Adipose tissue (tissue), 3 donors: ENCODE measurements around the gene AGPS. TPM values are rescaled to one million over a fixed set of nuclear protein-coding genes. Genes with fewer than 3 reads are reported as not detected.
"Not testable (repeated sequence)": the region's sequence is repeated elsewhere in the genome, so short reads cannot be mapped to it uniquely, and the experiment has no call there.

Experiments used
- H3K27ac ChIP-seq: one replicate; pipeline ENCODE4 v1.5.1; 2013; ENCODE audit warnings: low read depth, low read length
- WGBS, 3 donors: extraction: QIAGEN DNeasy Blood & Tissue Kit; methylation state at CpG; one replicate each; pipeline ENCODE4 v1.1.7; 2013; 5-methylcytosine and 5-hydroxymethylcytosine counted together
- polyA plus RNA-seq, 3 donors: library from polyadenylated mRNA; stranded (reverse); fragments of 200-250 nt; gene quantifications; one replicate each; pipeline ENCODE4 v1.2.3, GENCODE V29; 2013
- donor health status: healthy with polysubstance abuse.
- donor health status: Bipolar disorder and iron deficiency.
- donor health status: healthy.

AGPS gene
- polyA plus RNA-seq, 3 donors, result 6.2 to 12.6 (median 10.3) TPM

GRCh38 chr2:177537636-177538035, 145.1 kb downstream of the AGPS start:
- WGBS, 3 donors, result 51 to 72% (median 57%) methylated on average over 3 of the region's 3 CpGs
- H3K27ac ChIP-seq, result no peak overlapping the region

- no peak overlapping the region for H3K27ac ChIP-seq
- WGBS, 3 donors, result 66 to 69% (median 66%) methylated on average over 3 of the region's 3 CpGs
These were observed 145.8 kb downstream of the AGPS start for GRCh38 chr2:177538323-177538722.

- 92 to 98% (median 96%) methylated on average over 1 of the region's 1 CpG for WGBS, 3 donors
- H3K27ac ChIP-seq, result no peak overlapping the region
These were observed 147.7 kb downstream of the AGPS start for GRCh38 chr2:177540283-177540682.

GRCh38 chr2:177541258-177541991, 148.9 kb downstream of the AGPS start:
- H3K27ac ChIP-seq, result no peak overlapping the region

GRCh38 chr2:177542396-177542795, 149.8 kb downstream of the AGPS start:
- no peak overlapping the region for H3K27ac ChIP-seq

GRCh38 chr2:177543007-177543760, 150.6 kb downstream of the AGPS start:
- no peak overlapping the region for H3K27ac ChIP-seq
- 60 to 86% (median 65%) methylated on average over 6 of the region's 6 CpGs for WGBS, 3 donors

GRCh38 chr2:177545143-177545542, 152.6 kb downstream of the AGPS start:
- no peak overlapping the region for H3K27ac ChIP-seq
- WGBS, 3 donors, result 77 to 93% (median 93%) methylated on average over 3 of the region's 3 CpGs

- WGBS, 3 donors, result 73 to 93% (median 83%) methylated on average over 10 of the region's 10 CpGs
- no peak overlapping the region for H3K27ac ChIP-seq
These were observed 153.5 kb downstream of the AGPS start for GRCh38 chr2:177545981-177546585.

GRCh38 chr2:177547122-177547521, 154.5 kb downstream of the AGPS start:
- H3K27ac ChIP-seq, result no peak overlapping the region

GRCh38 chr2:177547772-177548171, 155.2 kb downstream of the AGPS start:
- 61 to 95% (median 95%) methylated on average over 1 of the region's 1 CpG for WGBS, 3 donors
- H3K27ac ChIP-seq, result no peak overlapping the region

- no peak overlapping the region for H3K27ac ChIP-seq
These were observed 156.1 kb downstream of the AGPS start for GRCh38 chr2:177548636-177549035.

GRCh38 chr2:177549171-177549570, 156.6 kb downstream of the AGPS start:
- no peak overlapping the region for H3K27ac ChIP-seq

GRCh38 chr2:177550264-177551200, 158.0 kb downstream of the AGPS start:
- no peak overlapping the region for H3K27ac ChIP-seq
- WGBS, 3 donors, result 65 to 71% (median 66%) methylated on average over 5 of the region's 5 CpGs

GRCh38 chr2:177551360-177551759, 158.8 kb downstream of the AGPS start:
- WGBS, 3 donors, result 86 to 94% (median 91%) methylated on average over 4 of the region's 4 CpGs
- H3K27ac ChIP-seq, result not testable (repeated sequence)

- no peak overlapping the region for H3K27ac ChIP-seq
- WGBS, 3 donors, result 37 to 68% (median 62%) methylated on average over 13 of the region's 13 CpGs
These were observed 159.4 kb downstream of the AGPS start for GRCh38 chr2:177551989-177552421.

GRCh38 chr2:177552422-177553175, 160.0 kb downstream of the AGPS start:
- 0 to 1% (median 1%) methylated on average over 56 to 64 of the region's 64 CpGs for WGBS, 3 donors
- H3K27ac ChIP-seq, result peak overlapping the region; percentile 74

GRCh38 chr2:177553176-177553884, 160.8 kb downstream of the AGPS start:
- WGBS, 3 donors, result 1 to 4% (median 2%) methylated on average over 17 of the region's 17 CpGs
- H3K27ac ChIP-seq, result peak overlapping the region; percentile 74

- no peak overlapping the region for H3K27ac ChIP-seq
These were observed 161.8 kb downstream of the AGPS start for GRCh38 chr2:177554365-177554764.
